GM18502 (cell line): ENCODE results near the gene AHSG.
"Not testable (repeated sequence)": the region's sequence is repeated elsewhere in the genome, so short reads cannot be mapped to it uniquely, and the experiment has no call there.

Experiments used
- ATAC-seq: cut with Tn5 transposase; IDR thresholded peaks from one replicate; pipeline ENCODE4 v1.9.1; 2021; ENCODE audit warnings: mild to moderate bottlenecking; ENCODE audit not compliant: unreplicated experiment, poor library complexity

AHSG gene

GRCh38 chr3:186612721-186613636 lies at the start of gene AHSG:
Gene AHSG, plus strand, starts transcription at chr3:186613060. Its CDS starts 82 bp downstream, at chr3:186613142.
- ATAC-seq = no peak

GRCh38 chr3:186564586-186564985 lies 48.3 kb upstream of the AHSG start:
- ATAC-seq = no peak

- ATAC-seq = no peak
Measured at GRCh38 chr3:186566772-186567071, 46.1 kb upstream of the AHSG start.

- peak; percentile 53 for ATAC-seq
Measured at GRCh38 chr3:186567072-186567921, 45.6 kb upstream of the AHSG start, which contains the start of gene TBCCD1. Gene TBCCD1, minus strand, starts transcription at chr3:186567339. Its CDS starts 3,010 bp downstream, at chr3:186564329.

- ATAC-seq = not testable (repeated sequence)
Measured at GRCh38 chr3:186569361-186569760, 43.5 kb upstream of the AHSG start.

- no peak for ATAC-seq
Measured at GRCh38 chr3:186569779-186570095, 43.1 kb upstream of the AHSG start.

DNA sequence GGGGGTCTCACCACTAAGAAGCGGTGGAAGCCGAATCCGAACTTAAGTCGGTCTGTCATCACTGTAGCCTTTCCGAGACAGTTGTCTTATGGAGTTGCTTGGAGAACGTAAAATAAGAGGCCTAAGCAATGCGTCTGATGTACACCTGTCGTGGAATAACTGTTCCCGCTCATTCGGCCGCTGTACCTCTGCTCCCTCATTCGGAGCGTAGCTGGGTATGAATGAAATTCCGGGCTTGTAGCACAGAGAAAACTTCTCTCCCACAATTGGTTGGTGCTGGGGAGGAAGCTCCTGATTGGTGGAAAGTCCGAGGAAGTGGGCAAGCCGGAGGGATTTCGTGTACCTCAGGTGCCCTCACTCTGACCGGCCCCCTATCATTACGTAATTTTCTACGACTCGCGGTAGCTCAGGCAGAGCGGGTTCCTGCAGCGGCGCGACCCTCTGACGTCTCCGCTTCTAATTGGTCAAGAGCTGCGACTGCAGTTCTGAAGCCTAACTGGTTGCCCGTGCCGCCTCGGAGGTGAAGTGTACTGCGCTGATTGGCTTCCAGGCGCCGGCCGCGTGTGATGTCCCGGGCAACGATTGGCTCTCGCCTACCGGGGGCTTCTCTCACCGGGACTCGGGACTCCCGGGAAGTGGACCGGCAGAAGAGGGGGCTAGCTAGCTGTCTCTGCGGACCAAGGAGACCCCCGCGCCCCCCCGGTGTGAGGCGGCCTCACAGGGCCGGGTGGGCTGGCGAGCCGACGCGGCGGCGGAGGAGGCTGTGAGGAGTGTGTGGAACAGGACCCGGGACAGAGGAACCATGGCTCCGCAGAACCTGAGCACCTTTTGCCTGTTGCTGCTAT lies 42.5 kb upstream of the AHSG start, which contains the start of gene DNAJB11:
Gene DNAJB11, plus strand, starts transcription at position 625 of the 845 bp plus-strand sequence. Its CDS starts 178 bp downstream, at position 803.
- ATAC-seq = peak; percentile 88

DNA sequence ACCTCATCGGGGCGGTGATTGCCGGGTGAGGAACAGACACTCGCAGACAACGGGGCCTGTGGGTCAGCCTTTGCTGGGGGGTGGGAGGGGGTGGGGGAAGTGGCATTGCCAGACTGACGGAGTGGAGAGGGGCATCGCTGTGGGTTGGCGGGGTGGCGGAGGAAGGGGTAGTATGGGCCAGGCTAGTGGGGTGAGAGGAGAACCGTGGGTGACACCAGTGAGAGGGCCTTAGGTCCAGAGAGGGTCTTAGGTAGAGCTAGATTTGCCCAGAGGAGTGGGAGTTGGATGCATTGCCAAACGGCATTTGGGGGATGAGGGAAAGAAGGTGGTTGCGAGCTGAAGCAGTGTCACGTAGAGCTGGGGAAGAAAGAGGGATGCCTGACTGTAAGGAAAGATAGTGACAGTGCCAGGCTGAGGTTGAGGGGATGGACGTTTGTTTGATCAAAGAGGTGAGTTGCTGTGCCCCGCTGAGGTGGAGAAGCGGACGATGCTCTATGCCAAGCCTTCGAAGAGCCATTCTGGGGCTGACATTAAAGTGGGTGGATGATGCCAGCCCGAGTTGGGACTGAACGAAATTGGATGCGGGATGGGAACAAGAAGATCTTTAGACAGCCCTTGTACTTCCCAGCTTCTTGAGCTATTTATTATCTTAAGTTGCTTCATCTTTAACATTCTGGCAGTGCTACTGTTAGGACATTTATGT lies 41.8 kb upstream of the AHSG start:
- ATAC-seq = no peak

DNA sequence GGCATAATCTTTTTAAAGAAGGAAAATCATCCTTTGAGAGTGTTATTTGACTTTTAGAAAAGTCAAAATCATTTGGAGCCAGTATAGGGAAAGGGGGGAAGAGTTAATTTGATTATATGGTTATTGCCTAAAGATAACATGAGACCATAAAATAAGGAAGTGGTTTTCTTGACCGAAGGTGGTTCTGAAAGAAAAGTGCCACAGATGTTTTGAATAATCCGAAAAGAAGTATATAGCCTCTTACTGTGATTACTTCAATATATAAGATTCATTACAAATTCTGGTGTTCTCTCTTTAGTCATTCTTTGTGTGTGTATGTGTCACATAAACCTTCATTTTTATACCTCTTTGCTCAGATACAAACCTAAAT lies 41.2 kb upstream of the AHSG start:
- ATAC-seq = no peak

DNA sequence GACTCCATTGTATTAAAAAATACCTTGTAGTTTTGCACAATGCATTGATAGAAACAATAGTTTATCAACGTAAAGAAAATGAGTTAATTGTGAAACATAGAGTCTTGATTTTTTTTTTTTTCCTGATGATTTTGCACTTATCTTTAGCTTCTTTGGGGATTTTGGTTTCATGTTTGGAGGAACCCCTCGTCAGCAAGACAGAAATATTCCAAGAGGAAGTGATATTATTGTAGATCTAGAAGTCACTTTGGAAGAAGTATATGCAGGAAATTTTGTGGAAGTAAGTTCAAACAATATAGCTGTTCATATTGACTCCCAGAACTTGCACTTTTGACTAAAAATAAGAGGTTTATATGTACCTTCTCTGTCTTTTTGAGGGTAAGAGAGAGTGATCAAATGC lies 35.3 kb upstream of the AHSG start:
- ATAC-seq = no peak

- ATAC-seq = no peak
Measured at GRCh38 chr3:186580785-186581184, 32.1 kb upstream of the AHSG start.

GRCh38 chr3:186582541-186582940 lies 30.3 kb upstream of the AHSG start:
- no peak for ATAC-seq

GRCh38 chr3:186583831-186584230 lies 29.0 kb upstream of the AHSG start:
- no peak for ATAC-seq

DNA sequence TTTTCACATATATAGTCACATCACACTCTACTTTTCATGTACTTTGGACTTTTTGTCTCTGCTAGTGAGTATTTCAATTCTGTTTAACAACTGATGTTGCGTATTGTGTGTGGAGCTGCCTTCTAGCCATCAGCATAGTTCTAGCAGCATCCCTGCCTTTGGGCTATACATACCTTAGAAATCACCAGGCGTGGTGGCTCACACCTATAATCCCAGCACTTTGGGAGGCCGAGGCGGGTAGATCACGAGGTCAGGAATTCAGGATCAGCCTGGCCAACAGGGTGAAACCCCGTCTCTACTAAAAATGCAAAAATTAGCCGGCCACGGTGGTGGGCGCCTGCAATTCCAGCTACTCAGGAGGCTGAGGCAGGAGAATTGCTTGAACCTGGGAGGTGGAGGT lies 26.6 kb upstream of the AHSG start:
- not testable (repeated sequence) for ATAC-seq

DNA sequence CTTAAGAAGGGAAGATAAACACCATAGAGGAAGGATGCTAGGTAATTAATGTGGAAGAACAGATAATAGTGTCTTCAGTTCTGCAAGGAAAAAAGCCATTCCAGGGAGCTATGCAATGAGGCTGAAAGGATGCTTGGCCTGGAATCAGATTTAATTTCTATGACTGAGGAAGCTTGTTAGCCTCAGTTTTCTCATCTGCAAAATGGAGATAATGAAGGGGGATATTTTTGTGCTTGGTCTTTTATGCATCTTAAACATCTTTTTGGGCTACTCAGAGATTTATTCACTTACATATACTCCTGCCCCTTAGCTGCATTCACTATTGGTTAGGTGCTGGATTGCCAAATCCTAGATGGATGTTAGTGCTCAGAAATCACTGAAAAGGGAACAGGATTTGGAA lies 25.7 kb upstream of the AHSG start:
- ATAC-seq = no peak

- ATAC-seq = no peak
Measured at GRCh38 chr3:186588632-186589031, 24.2 kb upstream of the AHSG start.

GRCh38 chr3:186589121-186589520 lies 23.7 kb upstream of the AHSG start:
- no peak for ATAC-seq

DNA sequence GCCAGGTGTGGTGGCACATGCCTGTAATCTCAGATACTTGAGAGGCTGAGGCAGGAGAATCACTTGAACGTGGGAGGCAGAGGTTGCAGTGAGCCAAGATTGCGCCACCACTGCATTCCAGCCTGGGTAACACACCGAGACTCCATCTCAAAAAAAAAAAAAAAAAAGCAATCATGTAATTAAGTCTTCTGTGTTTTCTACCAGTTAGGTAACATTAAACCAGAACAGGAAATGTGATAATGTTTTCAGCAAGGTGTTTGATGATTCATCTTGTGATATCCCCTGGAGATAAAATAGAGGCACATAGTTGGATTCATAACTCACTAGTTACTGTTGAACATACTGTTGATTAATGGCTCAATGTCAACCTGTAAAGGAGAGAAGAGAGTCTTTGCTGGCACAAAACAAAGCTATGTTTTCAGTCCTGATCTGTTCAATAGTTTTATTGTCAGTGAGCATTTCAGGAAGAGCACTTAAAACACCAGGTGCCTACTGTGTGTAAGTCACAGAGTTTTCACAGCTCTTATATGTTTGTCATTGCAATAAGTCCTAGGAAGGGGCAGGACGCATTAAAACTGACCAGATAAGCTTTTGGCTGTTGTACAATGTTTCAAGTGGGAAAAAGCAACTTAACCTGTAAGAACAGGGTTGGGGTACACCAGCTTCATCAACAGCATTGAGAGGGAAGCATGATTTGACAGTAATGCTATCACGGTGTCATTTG lies 22.8 kb upstream of the AHSG start:
- no peak for ATAC-seq

DNA sequence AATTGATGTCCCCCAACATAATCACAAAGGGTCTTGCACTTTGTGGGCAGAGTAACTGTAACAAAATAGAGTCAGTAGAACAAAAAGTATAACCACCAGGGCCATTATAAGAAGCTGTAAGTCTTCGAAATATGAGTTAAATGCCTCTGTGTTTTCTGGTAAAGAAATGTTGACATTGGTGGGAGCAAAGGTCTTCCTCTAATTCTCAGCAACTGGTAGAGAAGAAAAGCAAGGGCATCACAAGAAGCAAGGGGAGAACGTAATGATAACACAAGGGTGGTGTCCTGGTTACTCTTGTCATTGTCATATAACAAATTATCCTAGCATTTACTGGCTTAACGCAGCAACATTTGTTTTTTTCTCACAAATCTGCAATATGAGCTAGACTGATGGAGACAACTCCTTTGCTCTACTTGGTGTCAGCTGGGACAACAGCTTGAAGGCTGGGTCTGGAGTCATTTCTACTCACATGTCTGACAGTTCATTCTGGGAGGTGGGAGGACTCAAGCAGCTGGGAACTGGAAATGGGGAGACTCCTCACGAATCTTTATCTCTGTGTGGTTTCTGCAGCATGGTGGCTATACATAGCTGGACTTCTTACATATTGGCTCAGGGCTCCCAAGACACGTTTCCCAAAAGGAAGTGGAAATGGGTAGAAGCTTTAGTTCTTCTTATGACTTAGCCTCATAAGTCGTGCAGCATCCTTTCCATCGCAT lies 22.1 kb upstream of the AHSG start:
- ATAC-seq = no peak
